ENCODE results near the gene VEPH1. TPM values are rescaled to one million over a fixed set of nuclear protein-coding genes. Genes with fewer than 3 reads are reported as not detected.

The VEPH1 gene
- total and polyA plus RNA-seq, 9 of the 15 experiments (the other 6 are each of a cell fraction or from before 2014, with no cell fraction given): 4.5 to 15.6 (median 5.8) TPM

GRCh38 chr3:157412323-157412855, 90.8 kb downstream of the VEPH1 start (continued):
- no peak for TF ChIP-seq E2F4 (CRISPR knock-in tag; IDR thresholded peaks at IDR 0.05; ENCODE audit: low read depth)
- no peak for TF ChIP-seq NFIC (IDR thresholded peaks at IDR 0.05)
- TF ChIP-seq C11orf30 (IDR thresholded peaks at IDR 0.05; ENCODE audit: low read depth): peak; percentile 85
- TF ChIP-seq BRF2 (IDR thresholded peaks at IDR 0.05; ENCODE audit: borderline replicate concordance, insufficient read depth, insufficient read length): no peak
- no peak for TF ChIP-seq POU5F1 (IDR thresholded peaks at IDR 0.05; ENCODE audit: borderline replicate concordance, low read depth, low read length, partially characterized antibody)
- no peak for TF ChIP-seq MITF (IDR thresholded peaks at IDR 0.05)
- TF ChIP-seq ZNF584 (CRISPR knock-in tag; IDR thresholded peaks at IDR 0.05; ENCODE audit: low read depth): no peak
- TF ChIP-seq NCOA4 (IDR thresholded peaks at IDR 0.05; ENCODE audit: partially characterized antibody): no peak
- TF ChIP-seq JUND (IDR thresholded peaks at IDR 0.05; ENCODE audit: borderline replicate concordance, low read depth, low read length): no peak
- TF ChIP-seq JUND (tag; IDR thresholded peaks at IDR 0.05; ENCODE audit: borderline replicate concordance, low read depth, low read length): no peak
- TF ChIP-seq RREB1 (CRISPR knock-in tag; IDR thresholded peaks at IDR 0.05): no peak
- TF ChIP-seq ASH1L (IDR thresholded peaks at IDR 0.05; ENCODE audit: borderline replicate concordance, low read depth, partially characterized antibody): no peak
- peak; percentile 94 for TF ChIP-seq MAFF (IDR thresholded peaks at IDR 0.05; ENCODE audit: low read length)
- no peak for TF ChIP-seq ZKSCAN3 (CRISPR knock-in tag; IDR thresholded peaks at IDR 0.05)
- no peak for TF ChIP-seq HES1 (IDR thresholded peaks at IDR 0.05; ENCODE audit: low read depth)
